Measurements from ENCODE around the gene RAD51B. TPM values are rescaled to one million over a fixed set of nuclear protein-coding genes. Genes with fewer than 3 reads are reported as not detected.

The RAD51B gene
- total RNA-seq, 1 experiment from 2014 or later: 10.8 TPM

DNA sequence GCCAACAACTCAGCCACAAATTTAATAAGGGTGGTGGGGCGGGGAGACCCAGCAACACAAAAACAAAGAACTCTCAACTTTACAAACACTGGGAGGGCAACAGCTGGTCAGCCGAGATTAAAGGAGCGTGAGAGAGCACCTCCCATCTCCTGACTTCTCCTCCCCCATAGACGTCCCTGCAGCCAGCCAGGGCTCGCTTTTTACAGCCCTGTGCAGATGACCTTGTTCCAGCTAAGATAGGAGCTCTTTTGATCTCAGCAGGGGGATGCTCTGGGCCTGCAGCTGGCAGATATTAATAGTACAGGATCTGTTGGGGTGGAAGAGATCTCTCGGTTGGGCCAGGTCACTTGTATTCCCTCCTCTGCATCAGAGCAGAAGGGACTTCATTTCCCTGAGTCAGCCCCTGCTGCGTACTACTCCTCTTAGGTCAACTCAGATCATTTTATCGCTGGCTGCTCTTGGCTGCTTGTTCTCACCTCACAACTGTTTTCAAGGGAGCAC is 475.8 kb downstream of the RAD51B start:
- no peaks in the 10 kb centered on the region for H3K4me1 ChIP-seq (ENCODE audit: insufficient read depth, low read length)
- TF ChIP-seq, protein P1, sequence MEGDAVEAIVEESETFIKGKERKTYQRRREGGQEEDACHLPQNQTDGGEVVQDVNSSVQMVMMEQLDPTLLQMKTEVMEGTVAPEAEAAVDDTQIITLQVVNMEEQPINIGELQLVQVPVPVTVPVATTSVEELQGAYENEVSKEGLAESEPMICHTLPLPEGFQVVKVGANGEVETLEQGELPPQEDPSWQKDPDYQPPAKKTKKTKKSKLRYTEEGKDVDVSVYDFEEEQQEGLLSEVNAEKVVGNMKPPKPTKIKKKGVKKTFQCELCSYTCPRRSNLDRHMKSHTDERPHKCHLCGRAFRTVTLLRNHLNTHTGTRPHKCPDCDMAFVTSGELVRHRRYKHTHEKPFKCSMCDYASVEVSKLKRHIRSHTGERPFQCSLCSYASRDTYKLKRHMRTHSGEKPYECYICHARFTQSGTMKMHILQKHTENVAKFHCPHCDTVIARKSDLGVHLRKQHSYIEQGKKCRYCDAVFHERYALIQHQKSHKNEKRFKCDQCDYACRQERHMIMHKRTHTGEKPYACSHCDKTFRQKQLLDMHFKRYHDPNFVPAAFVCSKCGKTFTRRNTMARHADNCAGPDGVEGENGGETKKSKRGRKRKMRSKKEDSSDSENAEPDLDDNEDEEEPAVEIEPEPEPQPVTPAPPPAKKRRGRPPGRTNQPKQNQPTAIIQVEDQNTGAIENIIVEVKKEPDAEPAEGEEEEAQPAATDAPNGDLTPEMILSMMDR (conservative IDR thresholded peaks at IDR 0.05; ENCODE audit: low read depth, low read length): no peak
- TF ChIP-seq EZH2 (IDR thresholded peaks at IDR 0.05; ENCODE audit: low read length, unreplicated experiment) (no peak), EZH2phosphoT487 (IDR thresholded peaks at IDR 0.05; ENCODE audit: borderline replicate concordance, low read length) (no peak)
- H4K20me1 ChIP-seq (ENCODE audit: low read length): no peaks in the 10 kb centered on the region
- 0 out of 2 replicates have a peak, but pooled peaks cover 4% of the 10 kb centered on the region for H3K9me2 ChIP-seq (replicated peaks; ENCODE audit: low read length)
- no peak overlapping the region for H3K4me2 ChIP-seq (ENCODE audit: low read length)
- no peaks in the 10 kb centered on the region for H3F3A ChIP-seq (ENCODE audit: low read length, unreplicated experiment)
- no peak for DNase-seq
- ChIA-PET POLR2A (ENCODE audit: unreplicated experiment) (no interaction called here), CTCF (no interaction called here)
- H3K79me2 ChIP-seq (ENCODE audit: low read length): no peaks in the 10 kb centered on the region
- H3K9me3 ChIP-seq (ENCODE audit: low read length): no peaks in the 10 kb centered on the region
- no peaks in the 10 kb centered on the region for H3K27me3 ChIP-seq (ENCODE audit: low read length)
- H3K4me3 ChIP-seq (ENCODE audit: low read length): no peak overlapping the region
- no TSS peak for BruUV-seq (replicated peaks)
- no peak overlapping the region for H3K9ac ChIP-seq (ENCODE audit: low read length)
- intact Hi-C loops (cut with micrococcal nuclease): no loop called here
- no peaks in the 10 kb centered on the region for H3K36me3 ChIP-seq (ENCODE audit: low read depth, low read length)
- no peak overlapping the region for H3K27ac ChIP-seq (ENCODE audit: low read length)
- no peak for ATAC-seq
- no peak overlapping the region for H2AFZ ChIP-seq (ENCODE audit: low read length)

DNA sequence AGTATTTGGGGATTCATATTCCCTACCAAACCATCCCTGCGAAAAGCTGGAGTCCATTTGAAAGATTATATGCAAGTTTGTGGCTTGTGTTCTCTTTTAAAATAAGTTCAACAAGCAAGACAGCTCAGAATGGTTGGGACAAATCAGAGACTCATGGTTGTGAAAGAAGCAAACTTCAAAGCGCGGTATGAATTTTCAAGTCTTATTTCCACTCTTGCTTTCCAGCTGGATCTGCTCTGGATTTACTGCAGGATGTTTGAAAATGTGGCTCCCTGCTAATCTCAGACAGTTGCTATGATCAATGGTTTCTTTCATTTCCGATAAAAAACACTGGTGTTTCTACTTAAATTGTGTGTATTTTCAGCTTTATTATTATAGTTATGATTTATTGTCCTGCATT is 477.5 kb downstream of the RAD51B start:
- ChIA-PET POLR2A (ENCODE audit: unreplicated experiment) (no interaction called here), CTCF (no interaction called here)
- no peaks in the 10 kb centered on the region for H3K36me3 ChIP-seq (ENCODE audit: low read depth, low read length)
- no peak overlapping the region for H3K4me2 ChIP-seq (ENCODE audit: low read length)
- DNase-seq (no peak), ATAC-seq (no peak)
- no peaks in the 10 kb centered on the region for H3K4me1 ChIP-seq (ENCODE audit: insufficient read depth, low read length)
- H3K27ac ChIP-seq (ENCODE audit: low read length): no peak overlapping the region
- intact Hi-C loops (cut with micrococcal nuclease): no loop called here
- no peak overlapping the region for H3K9ac ChIP-seq (ENCODE audit: low read length)
- H4K20me1 ChIP-seq (ENCODE audit: low read length): no peaks in the 10 kb centered on the region
- no peaks in the 10 kb centered on the region for H3K79me2 ChIP-seq (ENCODE audit: low read length)
- H3F3A ChIP-seq (ENCODE audit: low read length, unreplicated experiment): no peaks in the 10 kb centered on the region
- no TSS peak for BruUV-seq (replicated peaks)
- no peak overlapping the region for H3K4me3 ChIP-seq (ENCODE audit: low read length)
- H2AFZ ChIP-seq (ENCODE audit: low read length): no peak overlapping the region
- no peaks in the 10 kb centered on the region for H3K27me3 ChIP-seq (ENCODE audit: low read length)
- H3K9me3 ChIP-seq (ENCODE audit: low read length): peaks cover 2% of the 10 kb centered on the region; the same call in 1 of the 2 replicates
- 0 out of 2 replicates have a peak, but pooled peaks cover 4% of the 10 kb centered on the region for H3K9me2 ChIP-seq (replicated peaks; ENCODE audit: low read length)
- TF ChIP-seq EZH2phosphoT487 (IDR thresholded peaks at IDR 0.05; ENCODE audit: borderline replicate concordance, low read length) (no peak), EZH2 (IDR thresholded peaks at IDR 0.05; ENCODE audit: low read length, unreplicated experiment) (no peak)
- TF ChIP-seq, protein P1 (conservative IDR thresholded peaks at IDR 0.05; ENCODE audit: low read depth, low read length): no peak

DNA sequence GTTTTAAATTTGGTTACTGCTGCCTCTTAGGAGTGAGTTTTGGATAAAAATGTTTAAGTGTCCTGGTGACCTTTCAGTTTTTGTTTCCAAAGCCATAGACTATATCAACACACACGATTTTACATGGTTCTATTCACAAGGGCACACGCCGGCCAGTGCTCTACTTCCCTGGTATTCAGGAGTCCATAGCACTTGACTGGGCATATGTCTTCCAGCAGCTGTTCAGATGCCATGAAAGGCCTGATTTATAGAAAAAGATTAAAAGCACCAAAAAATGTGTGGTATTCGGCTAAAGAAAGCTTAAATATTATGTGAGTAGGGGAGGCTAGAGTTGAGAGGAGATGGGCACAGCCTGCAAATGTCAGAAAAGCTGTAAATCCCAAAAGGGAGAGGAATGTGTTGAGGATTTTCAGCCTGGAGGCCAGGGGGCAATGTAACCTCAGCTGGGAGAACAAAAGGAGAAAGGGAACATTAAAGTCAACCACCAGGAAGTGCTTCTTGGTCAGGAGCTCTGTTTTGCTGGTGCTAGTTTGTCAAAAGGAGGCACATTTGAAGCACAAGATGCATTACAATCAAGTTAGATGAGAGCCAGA is 478.4 kb downstream of the RAD51B start:
- no peaks in the 10 kb centered on the region for H3K79me2 ChIP-seq (ENCODE audit: low read length)
- DNase-seq (peak; percentile 32), ATAC-seq (peak; percentile 64)
- no peaks in the 10 kb centered on the region for H3F3A ChIP-seq (ENCODE audit: low read length, unreplicated experiment)
- H3K4me1 ChIP-seq (ENCODE audit: insufficient read depth, low read length): no peaks in the 10 kb centered on the region
- 0 out of 2 replicates have a peak, but pooled peaks cover 4% of the 10 kb centered on the region for H3K9me2 ChIP-seq (replicated peaks; ENCODE audit: low read length)
- no peak overlapping the region for H3K27ac ChIP-seq (ENCODE audit: low read length)
- H4K20me1 ChIP-seq (ENCODE audit: low read length): no peaks in the 10 kb centered on the region
- TF ChIP-seq EZH2 (IDR thresholded peaks at IDR 0.05; ENCODE audit: low read length, unreplicated experiment) (no peak), EZH2phosphoT487 (IDR thresholded peaks at IDR 0.05; ENCODE audit: borderline replicate concordance, low read length) (no peak)
- TF ChIP-seq, protein P1 (conservative IDR thresholded peaks at IDR 0.05; ENCODE audit: low read depth, low read length): peak; percentile 58
- no peak overlapping the region for H3K4me2 ChIP-seq (ENCODE audit: low read length)
- no peak overlapping the region for H3K9ac ChIP-seq (ENCODE audit: low read length)
- ChIA-PET POLR2A (ENCODE audit: unreplicated experiment) (interaction anchor here (0.6 kb wide), 1 partner anchor 488 kb away, joined by 3 read pairs; no protein-coding TSS in a partner anchor), CTCF (interaction anchor here (0.6 to 1.3 kb wide), 9 partner anchors 9 to 461 kb away, joined by 3 to 8 read pairs (median 4); no protein-coding TSS in a partner anchor)
- H3K4me3 ChIP-seq (ENCODE audit: low read length): no peak overlapping the region
- H3K27me3 ChIP-seq (ENCODE audit: low read length): no peaks in the 10 kb centered on the region
- peaks cover 4% of the 10 kb centered on the region; the same call in 1 of the 2 replicates for H3K9me3 ChIP-seq (ENCODE audit: low read length)
- no TSS peak for BruUV-seq (replicated peaks)
- no peak overlapping the region for H2AFZ ChIP-seq (ENCODE audit: low read length)
- H3K36me3 ChIP-seq (ENCODE audit: low read depth, low read length): no peaks in the 10 kb centered on the region
- intact Hi-C loops (cut with micrococcal nuclease): loop anchor here (1.0 kb wide), 1 partner anchor 491 kb away; no protein-coding TSS in a partner anchor

All from PC-3 (cell line).